ENCODE measurements around the gene H6PD. TPM values are rescaled to one million over a fixed set of nuclear protein-coding genes. Genes with fewer than 3 reads are reported as not detected.
"Not testable (repeated sequence)": the region's sequence is repeated elsewhere in the genome, so short reads cannot be mapped to it uniquely, and the experiment has no call there.

The H6PD gene
- total RNA-seq, 1 experiment from 2014 or later: 16.7 TPM

DNA sequence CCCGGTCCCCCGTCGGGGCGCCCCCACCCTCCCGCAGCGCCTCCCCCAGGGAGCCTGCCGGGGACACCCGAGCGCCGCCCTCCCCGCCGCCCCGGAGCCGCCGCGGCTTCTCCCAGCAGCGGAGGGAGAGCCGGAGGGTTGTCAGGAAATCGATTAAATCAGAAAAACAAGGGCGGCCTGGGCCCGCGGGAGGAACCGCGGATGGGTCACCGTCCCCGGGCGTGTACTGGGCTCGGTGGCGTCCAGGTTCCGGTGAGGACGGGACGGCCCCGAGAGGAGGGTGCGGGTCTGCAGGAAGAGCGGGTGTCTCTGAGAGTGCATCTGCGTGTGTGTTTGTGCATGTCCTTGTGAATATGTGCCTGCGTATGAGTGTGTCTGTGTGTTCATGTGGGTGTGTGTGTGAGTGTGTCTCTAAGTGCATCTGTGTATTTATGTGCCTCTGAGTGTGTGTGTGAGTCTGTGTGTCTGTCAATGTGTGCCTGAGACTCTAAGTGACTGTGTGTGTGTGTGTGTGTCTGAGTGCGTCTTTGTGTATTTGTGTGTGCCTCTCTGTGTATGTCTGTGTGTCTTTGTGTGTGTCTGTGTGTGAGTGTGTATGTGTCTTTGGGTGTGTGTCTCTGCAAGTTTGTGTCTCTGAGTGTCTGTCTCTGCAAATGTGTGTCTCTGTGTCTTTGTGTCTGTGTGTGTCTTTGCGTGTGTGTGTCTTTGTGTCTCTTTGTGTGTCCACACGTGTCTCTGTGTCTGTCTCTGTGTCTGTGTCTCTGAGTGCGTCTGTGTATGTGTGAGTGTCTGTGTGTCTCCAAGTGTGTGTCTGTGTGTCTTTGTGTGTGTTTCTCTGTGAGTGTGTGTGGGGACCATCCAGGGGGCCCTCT is 59.2 kb downstream of the H6PD start:
- peak; percentile 55 for DNase-seq
- peaks cover 2% of the 10 kb centered on the region for H3K9me3 ChIP-seq

DNA sequence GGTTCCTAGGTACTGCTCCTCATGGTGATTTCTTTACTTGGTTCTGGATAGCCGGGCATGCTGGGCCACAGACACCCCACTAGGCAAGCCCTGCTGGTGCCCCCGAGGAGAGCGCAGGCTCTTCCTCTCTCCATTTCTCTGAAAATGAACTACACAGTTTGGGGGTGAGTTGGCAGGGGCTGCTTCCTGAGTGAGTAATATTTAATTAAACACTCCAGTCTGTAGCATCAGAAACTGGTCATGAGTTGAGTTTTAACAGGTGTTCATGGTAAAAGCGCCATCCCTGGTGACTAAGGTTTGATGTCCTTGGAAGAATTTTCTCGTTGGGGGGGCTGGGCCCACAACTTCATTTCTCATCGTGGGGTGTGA is 59.8 kb downstream of the H6PD start:
- DNase-seq: peak; percentile 76
- Histone ChIP-seq H3K27me3 (no peaks in the 10 kb centered on the region), H3K9me3 (no peaks in the 10 kb centered on the region; the same call in 1 of the 2 replicates), H3K36me3 (peaks cover 3% of the 10 kb centered on the region), H3K4me3 (peak overlapping the region; percentile 88)

More for the DNA sequence above, 59.2 kb downstream of the H6PD start:
- H3K27me3 ChIP-seq: no peaks in the 10 kb centered on the region
- peaks cover 3% of the 10 kb centered on the region for H3K36me3 ChIP-seq
- H3K4me3 ChIP-seq: peak overlapping the region; percentile 88

DNA sequence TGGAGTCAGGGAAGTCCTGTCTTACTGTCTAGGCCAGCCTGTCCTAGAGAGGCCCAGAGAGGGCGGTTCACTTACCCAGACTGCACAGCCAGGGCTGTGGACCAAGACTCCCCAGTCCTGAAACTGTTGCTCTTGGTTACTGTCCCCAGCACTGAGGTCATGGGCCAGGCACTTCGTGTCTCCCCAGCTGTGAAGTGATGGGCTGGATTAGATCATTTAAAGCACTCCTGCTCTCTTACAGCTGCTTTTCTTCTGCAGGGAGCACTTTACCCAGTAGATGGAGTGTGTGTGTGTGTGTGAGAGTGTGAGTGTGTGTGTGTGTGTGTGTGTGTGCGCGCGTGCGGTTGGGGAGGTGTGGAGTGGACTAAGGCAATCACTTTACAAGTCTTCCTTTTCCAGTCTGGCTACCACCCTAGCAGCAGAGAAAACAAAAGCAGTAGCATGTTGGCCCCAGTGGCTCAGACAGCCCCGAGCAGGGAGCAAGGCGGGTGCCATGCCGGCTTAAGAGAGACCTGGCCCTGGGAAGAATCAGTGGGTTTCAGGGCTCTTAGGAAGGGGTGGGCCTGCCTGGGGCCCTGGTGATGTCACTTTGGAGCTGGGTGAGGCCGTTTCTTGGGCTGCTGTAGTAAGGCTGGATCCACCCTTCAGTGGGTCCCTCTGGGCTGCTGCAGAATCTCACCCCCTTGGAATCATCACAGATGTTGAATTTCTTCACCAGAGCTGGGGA is 60.5 kb downstream of the H6PD start:
- Histone ChIP-seq H3K4me3 (peak overlapping the region; percentile 88; the same call in 1 of the 2 replicates), H3K36me3 (peaks cover 3% of the 10 kb centered on the region), H3K27me3 (no peaks in the 10 kb centered on the region), H3K9me3 (no peaks in the 10 kb centered on the region)
- DNase-seq: no peak

DNA sequence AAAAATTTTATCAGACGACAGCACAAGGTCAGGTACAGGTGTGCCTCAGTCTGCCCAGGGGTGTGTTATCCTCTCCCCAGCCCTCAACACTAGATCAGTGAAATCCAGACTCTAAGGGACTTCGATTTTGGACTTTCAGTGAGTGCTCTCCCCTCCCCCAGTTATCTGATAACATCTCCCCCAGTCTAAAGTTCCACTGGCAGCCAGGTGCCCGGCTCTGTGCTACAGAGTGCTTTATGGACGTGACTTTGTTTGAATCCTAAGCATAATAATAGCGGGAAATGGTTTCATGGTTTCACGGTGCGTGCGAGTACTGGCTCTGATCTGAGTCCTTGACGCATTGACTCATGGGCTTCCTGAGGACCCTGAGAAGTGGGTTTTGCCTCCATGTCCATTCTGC is 61.3 kb downstream of the H6PD start:
- Histone ChIP-seq H3K36me3 (peaks cover 8% of the 10 kb centered on the region), H3K9me3 (no peaks in the 10 kb centered on the region), H3K27me3 (no peaks in the 10 kb centered on the region), H3K4me3 (no peak overlapping the region)
- no peak for DNase-seq

DNA sequence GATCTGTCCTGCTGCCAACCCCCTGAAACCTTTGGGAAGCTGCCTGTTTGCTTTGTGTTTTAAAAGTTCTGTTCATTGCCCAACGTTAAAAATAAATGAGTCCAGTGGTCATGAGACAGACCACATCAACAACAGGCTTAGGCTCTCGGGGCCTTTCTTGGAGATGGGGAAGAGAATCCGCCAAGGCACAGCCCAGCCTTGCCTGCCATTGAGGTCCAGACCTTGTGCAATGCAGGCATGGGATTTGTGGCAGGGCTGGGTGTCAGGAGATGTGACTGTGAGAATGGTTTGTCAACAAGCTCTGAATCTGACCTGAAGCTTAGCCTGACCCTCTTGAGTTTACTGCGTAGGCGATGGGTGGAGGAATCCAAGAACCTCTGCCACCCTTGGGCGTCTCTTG is 62.3 kb downstream of the H6PD start:
- DNase-seq: no peak
- H3K27me3 ChIP-seq: no peaks in the 10 kb centered on the region
- H3K9me3 ChIP-seq: no peaks in the 10 kb centered on the region
- peaks cover 13% of the 10 kb centered on the region for H3K36me3 ChIP-seq
- no peak overlapping the region for H3K4me3 ChIP-seq

GRCh38 chr1:9297831-9298230 is 63.3 kb downstream of the H6PD start:
- Histone ChIP-seq H3K4me3 (no peak overlapping the region), H3K27me3 (no peaks in the 10 kb centered on the region), H3K9me3 (no peaks in the 10 kb centered on the region), H3K36me3 (peaks cover 14% of the 10 kb centered on the region)
- DNase-seq: no peak

- DNase-seq: no peak
- Histone ChIP-seq H3K36me3 (peaks cover 14% of the 10 kb centered on the region), H3K9me3 (no peaks in the 10 kb centered on the region), H3K4me3 (no peak overlapping the region), H3K27me3 (no peaks in the 10 kb centered on the region)
Measured at GRCh38 chr1:9298282-9298681, 63.7 kb downstream of the H6PD start.

DNA sequence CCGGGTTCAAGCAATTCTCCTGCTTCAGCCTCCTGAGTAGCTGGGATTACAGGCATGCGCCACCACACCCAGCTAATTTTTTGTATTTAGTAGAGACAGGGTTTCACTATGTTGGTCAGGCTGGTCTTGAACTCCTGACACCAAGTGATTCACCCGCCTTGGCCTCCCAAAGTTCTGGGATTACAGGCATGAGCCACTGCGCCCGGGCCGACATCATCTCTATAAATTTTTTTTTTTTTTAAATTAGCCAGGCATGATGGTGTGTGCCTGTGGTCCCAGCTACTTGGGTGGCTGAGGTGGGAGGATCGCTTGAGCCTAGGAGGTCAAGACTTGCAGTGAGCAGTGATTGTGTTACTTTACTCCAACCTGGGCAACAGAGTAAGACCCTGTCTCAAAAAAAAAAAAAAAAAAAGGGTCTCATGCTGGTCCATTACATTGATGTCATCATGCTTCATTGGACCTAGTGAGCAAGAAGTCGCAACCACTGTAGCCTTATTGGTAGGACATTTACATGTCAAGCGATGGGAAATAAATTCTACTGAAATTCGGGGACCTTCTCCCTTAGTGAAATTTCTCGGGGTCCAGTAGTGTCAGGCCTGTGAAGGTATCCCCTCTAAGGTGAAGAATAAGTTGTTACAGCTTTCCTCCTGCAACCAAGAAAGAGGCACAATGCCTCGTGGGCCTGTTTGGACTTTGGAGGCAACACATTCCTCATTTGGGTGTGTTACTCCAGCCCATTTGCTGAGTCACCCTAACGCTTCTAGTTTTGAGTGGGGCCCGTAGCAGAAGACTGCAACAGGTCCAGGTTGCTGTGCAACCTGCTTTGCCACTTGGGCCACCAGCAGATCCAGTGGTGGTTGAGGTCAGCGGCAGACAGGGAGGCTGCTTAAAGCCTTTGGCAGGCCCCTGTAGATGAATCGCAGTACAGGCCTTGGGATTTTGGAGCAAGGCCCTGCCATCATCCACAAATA is 65.3 kb downstream of the H6PD start:
- H3K36me3 ChIP-seq: peaks cover 14% of the 10 kb centered on the region
- not testable (repeated sequence) for H3K4me3 ChIP-seq, H3K27me3 ChIP-seq, H3K9me3 ChIP-seq
- peak; percentile 81 for DNase-seq

GRCh38 chr1:9300573-9300972 is 66.0 kb downstream of the H6PD start:
- no peak for DNase-seq
- Histone ChIP-seq H3K27me3 (no peaks in the 10 kb centered on the region), H3K9me3 (no peaks in the 10 kb centered on the region), H3K36me3 (peaks cover 14% of the 10 kb centered on the region), H3K4me3 (no peak overlapping the region)

DNA sequence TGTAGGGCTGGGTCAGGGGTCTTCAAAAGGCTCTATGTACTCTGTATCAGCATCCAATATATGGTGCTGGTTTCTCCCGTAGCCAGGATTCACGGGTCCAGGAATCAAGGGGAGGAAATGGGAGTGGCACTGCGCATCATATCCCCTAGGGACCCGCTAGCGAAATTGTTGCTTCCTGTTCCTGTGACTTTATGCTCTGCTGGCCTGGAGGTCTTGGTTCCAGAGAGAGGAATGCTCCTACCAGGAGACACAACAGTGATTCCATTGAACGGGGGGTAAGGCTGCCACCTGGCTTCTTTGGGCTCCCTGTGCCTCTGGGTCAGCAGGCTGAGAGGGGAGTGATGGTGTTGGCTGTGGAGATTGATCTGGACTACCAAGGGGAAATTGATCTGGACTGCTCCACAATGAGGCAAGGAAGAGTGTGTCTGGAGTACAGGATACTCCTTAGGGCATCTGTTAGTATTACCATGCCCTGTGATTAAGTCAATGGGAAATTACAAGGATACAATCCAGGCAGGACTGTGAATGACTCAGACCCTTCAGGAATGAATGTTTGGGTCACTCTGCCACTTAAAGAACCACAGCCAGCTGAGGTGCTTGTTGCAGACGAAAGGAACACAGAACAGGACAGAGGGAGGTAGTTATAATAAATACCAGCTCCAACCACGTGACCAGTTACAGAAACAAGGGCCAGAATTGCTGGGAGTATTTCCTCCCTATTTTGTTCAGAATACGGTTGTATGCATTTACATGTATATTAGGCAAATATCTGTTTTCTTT is 68.4 kb downstream of the H6PD start:
- Histone ChIP-seq H3K4me3 (no peak overlapping the region), H3K36me3 (peaks cover 10% of the 10 kb centered on the region)
- DNase-seq: peak; percentile 75

DNA sequence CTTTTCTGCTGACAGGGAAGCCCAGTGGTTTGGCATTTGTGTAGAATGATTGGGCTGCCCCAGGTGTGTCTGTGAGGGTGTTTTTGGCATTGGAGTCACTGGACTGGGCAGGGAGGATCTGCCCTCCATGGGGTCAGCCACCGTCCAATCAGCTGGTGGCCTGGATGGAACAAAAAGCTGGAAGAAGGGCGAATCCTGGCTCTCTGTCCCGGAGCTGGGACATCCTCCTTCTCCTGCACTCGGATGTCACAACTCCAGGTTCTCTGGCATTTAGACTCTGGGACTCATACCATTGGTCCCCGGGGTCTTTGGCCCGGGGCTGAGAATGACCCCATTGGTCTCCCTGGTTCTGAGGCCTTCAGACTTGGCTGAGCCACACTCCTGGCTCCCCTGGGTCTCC is 69.3 kb downstream of the H6PD start:
- no peak for DNase-seq
- Histone ChIP-seq H3K36me3 (peaks cover 10% of the 10 kb centered on the region), H3K27me3 (no peaks in the 10 kb centered on the region), H3K9me3 (no peaks in the 10 kb centered on the region), H3K4me3 (no peak overlapping the region)

More for the DNA sequence above, 68.4 kb downstream of the H6PD start:
- Histone ChIP-seq H3K27me3 (no peaks in the 10 kb centered on the region), H3K9me3 (no peaks in the 10 kb centered on the region)

- Histone ChIP-seq H3K36me3 (peaks cover 10% of the 10 kb centered on the region), H3K9me3 (no peaks in the 10 kb centered on the region), H3K4me3 (no peak overlapping the region), H3K27me3 (no peaks in the 10 kb centered on the region)
- DNase-seq: no peak
Measured at GRCh38 chr1:9305216-9305615, 70.6 kb downstream of the H6PD start.

- no peak for DNase-seq
- no peaks in the 10 kb centered on the region for H3K9me3 ChIP-seq
- peaks cover 5% of the 10 kb centered on the region; the same call in 1 of the 2 replicates for H3K36me3 ChIP-seq
- H3K27me3 ChIP-seq: no peaks in the 10 kb centered on the region
- no peak overlapping the region for H3K4me3 ChIP-seq
Measured at GRCh38 chr1:9306006-9306405, 71.4 kb downstream of the H6PD start.

- Histone ChIP-seq H3K36me3 (no peaks in the 10 kb centered on the region), H3K4me3 (no peak overlapping the region), H3K27me3 (no peaks in the 10 kb centered on the region), H3K9me3 (no peaks in the 10 kb centered on the region)
- DNase-seq: no peak
Measured at GRCh38 chr1:9307303-9307702, 72.7 kb downstream of the H6PD start.

GRCh38 chr1:9308236-9308785 is 73.7 kb downstream of the H6PD start:
- H3K36me3 ChIP-seq: no peaks in the 10 kb centered on the region
- H3K4me3 ChIP-seq: no peak overlapping the region
- H3K9me3 ChIP-seq: no peaks in the 10 kb centered on the region
- H3K27me3 ChIP-seq: no peaks in the 10 kb centered on the region
- DNase-seq: no peak

DNA sequence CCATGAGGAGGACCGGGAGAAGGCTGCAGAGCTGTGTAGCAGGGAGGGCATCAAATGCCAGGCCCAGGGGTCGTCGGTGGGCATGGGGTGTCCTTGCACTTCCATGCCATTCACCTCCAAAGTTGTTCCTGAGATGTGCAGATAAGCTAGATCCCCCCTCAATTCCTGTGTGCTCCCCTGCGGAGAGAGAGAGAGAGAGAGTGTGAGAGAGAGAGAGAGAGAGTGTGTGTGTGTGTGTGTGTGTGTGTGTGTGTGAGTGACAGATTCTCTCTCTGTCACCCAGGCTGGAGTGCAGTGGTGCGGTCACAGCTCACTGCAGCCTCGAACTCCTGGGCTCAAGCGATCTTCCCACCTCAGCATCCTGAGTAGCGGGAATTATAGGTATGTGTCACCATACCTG is 74.5 kb downstream of the H6PD start:
- Histone ChIP-seq H3K4me3 (no peak overlapping the region), H3K9me3 (no peaks in the 10 kb centered on the region), H3K27me3 (no peaks in the 10 kb centered on the region), H3K36me3 (no peaks in the 10 kb centered on the region)
- DNase-seq: no peak
